ENCODE measurements around the gene RPL36.
"Not testable (repeated sequence)": the region's sequence is repeated elsewhere in the genome, so short reads cannot be mapped to it uniquely, and the experiment has no call there.

The RPL36 gene

GRCh38 chr19:5674714-5675113, 15.4 kb upstream of the RPL36 start:
- no peak for DNase-seq (ENCODE audit: low read depth in 2 of 2)

GRCh38 chr19:5676105-5676771, 13.9 kb upstream of the RPL36 start:
- DNase-seq (ENCODE audit: low read depth in 2 of 2) = no peak

GRCh38 chr19:5676772-5677105, 13.4 kb upstream of the RPL36 start:
- no peak for DNase-seq (ENCODE audit: low read depth in 2 of 2)

GRCh38 chr19:5677136-5677535, 13.0 kb upstream of the RPL36 start:
- DNase-seq (ENCODE audit: low read depth in 2 of 2) = no peak

GRCh38 chr19:5677580-5677979, 12.5 kb upstream of the RPL36 start:
- no peak for DNase-seq (ENCODE audit: low read depth in 2 of 2)

GRCh38 chr19:5678071-5678718, 11.9 kb upstream of the RPL36 start:
- no peak for DNase-seq (ENCODE audit: low read depth in 2 of 2)

GRCh38 chr19:5679289-5680083, 10.6 kb upstream of the RPL36 start:
- no peak for DNase-seq (ENCODE audit: low read depth in 2 of 2)

- DNase-seq (ENCODE audit: low read depth in 2 of 2) = no peak
Observed at GRCh38 chr19:5680084-5680436, 10.0 kb upstream of the RPL36 start.

GRCh38 chr19:5680437-5681368, 9.4 kb upstream of the RPL36 start, which contains the start of the genes HSD11B1L and MICOS13:
TSS of gene HSD11B1L (plus strand) at chr19:5681027. CDS start at chr19:5684833, 3,806 bp downstream.
TSS of gene MICOS13 (minus strand) at chr19:5680516. CDS start at chr19:5680486, 30 bp downstream.
- DNase-seq (ENCODE audit: low read depth in 2 of 2) = peak; percentile 96 to 97

GRCh38 chr19:5681391-5682106, 8.5 kb upstream of the RPL36 start:
- DNase-seq (ENCODE audit: low read depth in 2 of 2) = no peak

- DNase-seq (ENCODE audit: low read depth in 2 of 2) = no peak
Observed at GRCh38 chr19:5682107-5682482, 8.0 kb upstream of the RPL36 start.

- DNase-seq (ENCODE audit: low read depth in 2 of 2) = no peak
Observed at GRCh38 chr19:5683177-5683886, 6.8 kb upstream of the RPL36 start.

GRCh38 chr19:5684694-5685430, 5.2 kb upstream of the RPL36 start:
- no peak for DNase-seq (ENCODE audit: low read depth in 2 of 2)

GRCh38 chr19:5686326-5686646, 3.8 kb upstream of the RPL36 start:
- no peak for DNase-seq (ENCODE audit: low read depth in 2 of 2)

- peak; percentile 69 to 70 for DNase-seq (ENCODE audit: low read depth in 2 of 2)
Observed at GRCh38 chr19:5686647-5687359, 3.3 kb upstream of the RPL36 start.

- DNase-seq (ENCODE audit: low read depth in 2 of 2) = no peak
Observed at GRCh38 chr19:5687360-5688198, 2.5 kb upstream of the RPL36 start.

GRCh38 chr19:5688262-5688881, 1.7 kb upstream of the RPL36 start:
- not testable (repeated sequence) for DNase-seq (ENCODE audit: low read depth in 2 of 2)
